ENCODE results near the gene TRIM47. TPM values are rescaled to one million over a fixed set of nuclear protein-coding genes. Genes with fewer than 3 reads are reported as not detected.
"Not testable (repeated sequence)": the region's sequence is repeated elsewhere in the genome, so short reads cannot be mapped to it uniquely, and the experiment has no call there.

Gene TRIM47
- total and polyA plus RNA-seq, 2 of the 13 experiments (the other 11 are each of a cell fraction or from before 2014, with no cell fraction given), result 33.5 to 82.0 TPM

- intact Hi-C loops (cut with micrococcal nuclease; ENCODE audit: unreplicated experiment); FAIRE-seq; H3K9me3 ChIP-seq (ENCODE audit: low read length); DNase-seq (ENCODE audit: low spot score); H3K4me3 ChIP-seq (replicated peaks in 1 of 3; ENCODE audit: insufficient read depth in 1 of 3, low read depth in 2 of 3, low read length in 3 of 3); ATAC-seq; CTCF ChIA-PET (ENCODE audit: low intra/inter-chr PET ratio, low total read pairs); BruUV-seq (replicated peaks); H3K4me2 ChIP-seq (ENCODE audit: low read depth, low read length); H3K27me3 ChIP-seq (ENCODE audit: control insufficient read depth in 1 of 2, insufficient read depth in 2 of 2, low read length in 2 of 2); H3K27ac ChIP-seq (ENCODE audit: extremely low read length, insufficient read depth, low read length); H3K9ac ChIP-seq (ENCODE audit: insufficient read depth, low read depth, low read length); H4K20me1 ChIP-seq (ENCODE audit: insufficient read depth, low read length); in situ Hi-C loops (cut with HindIII; ENCODE audit: extremely low pct_ligation_motif_present, low pct_unique_long_range_greater_than_20kb); H2AFZ ChIP-seq (ENCODE audit: low read length): not testable (repeated sequence)
- WGBS (ENCODE audit: low lambda C conversion rate), result 99% methylated on average over 15 of the region's 15 CpGs
- POLR2A ChIA-PET, result interaction anchor here (0.6 to 12.8 kb wide), 3 partner anchors 22 to 246 kb away, joined by 3 to 454 read pairs (median 7); partner anchors contain the start of gene TRIM47
- Histone ChIP-seq H3K79me2 (ENCODE audit: insufficient read depth, low read length) (peaks cover 17% of the 10 kb centered on the region), H3K36me3 (replicated peaks in 1 of 2; ENCODE audit: control insufficient read depth in 1 of 2, insufficient read depth in 2 of 2, low read length in 2 of 2) (peaks cover 7 to 30% of the 10 kb centered on the region in 2 experiments), H3K4me1 (ENCODE audit: insufficient read depth, low read length) (peaks cover 54% of the 10 kb centered on the region)
Measured at GRCh38 chr17:75851693-75851991, 26.7 kb downstream of the TRIM47 start.

- TF ChIP-seq SRY (CRISPR knock-in tag; IDR thresholded peaks at IDR 0.05), result 0 out of 2 replicates have a peak, but pooled peaks have one; percentile 26
- TF ChIP-seq NR0B2 (CRISPR knock-in tag; IDR thresholded peaks at IDR 0.05), result 0 out of 2 replicates have a peak, but pooled peaks have one; percentile 24
- no peak for TF ChIP-seq POGZ (CRISPR knock-in tag; IDR thresholded peaks at IDR 0.05)
- FAIRE-seq (no peak), DNase-seq (ENCODE audit: low spot score) (no peak), ATAC-seq (no peak)
- no peak overlapping the region for H2AFZ ChIP-seq (ENCODE audit: low read length)
- no peak overlapping the region for H3K27ac ChIP-seq (ENCODE audit: extremely low read length, insufficient read depth, low read length)
- no peak overlapping the region for H3K4me3 ChIP-seq (replicated peaks in 1 of 3; ENCODE audit: insufficient read depth in 1 of 3, low read depth in 2 of 3, low read length in 3 of 3)
- H3K9ac ChIP-seq (ENCODE audit: insufficient read depth, low read depth, low read length), result no peak overlapping the region
- H3K9me3 ChIP-seq (ENCODE audit: low read length), result no peaks in the 10 kb centered on the region
- H4K20me1 ChIP-seq (ENCODE audit: insufficient read depth, low read length), result peaks cover 6% of the 10 kb centered on the region; the same call in 1 of the 2 replicates
- ChIA-PET POLR2A (interaction anchor here (1.4 to 12.8 kb wide), 4 partner anchors 7 to 71 kb away, joined by 3 to 454 read pairs (median 118); partner anchors contain the start of gene TRIM47), CTCF (ENCODE audit: low intra/inter-chr PET ratio, low total read pairs) (no interaction called here)
- WGBS (ENCODE audit: low lambda C conversion rate), result 97% methylated on average over 11 of the region's 12 CpGs
- peaks cover 54% of the 10 kb centered on the region for H3K4me1 ChIP-seq (ENCODE audit: insufficient read depth, low read length)
- in situ Hi-C loops (cut with HindIII; ENCODE audit: extremely low pct_ligation_motif_present, low pct_unique_long_range_greater_than_20kb), result no loop called here
- H3K27me3 ChIP-seq (ENCODE audit: control insufficient read depth in 1 of 2, insufficient read depth in 2 of 2, low read length in 2 of 2), result no peaks in the 10 kb centered on the region; a peak in 1 of 5 replicates
- intact Hi-C loops (cut with micrococcal nuclease; ENCODE audit: unreplicated experiment), result no loop called here
- BruUV-seq (replicated peaks), result no TSS peak
- H3K79me2 ChIP-seq (ENCODE audit: insufficient read depth, low read length), result peaks cover 17% of the 10 kb centered on the region
- no peak overlapping the region for H3K4me2 ChIP-seq (ENCODE audit: low read depth, low read length)
- H3K36me3 ChIP-seq (replicated peaks in 1 of 2; ENCODE audit: control insufficient read depth in 1 of 2, insufficient read depth in 2 of 2, low read length in 2 of 2), result peaks cover 9 to 32% of the 10 kb centered on the region in 2 experiments
Measured at GRCh38 chr17:75850928-75851692, 27.3 kb downstream of the TRIM47 start.

Measured in HepG2 (cell line).